Sciatic nerve (tissue), 2 donors: ENCODE results near the gene CD226. TPM values are rescaled to one million over a fixed set of nuclear protein-coding genes. Genes with fewer than 3 reads are reported as not detected.
"Not testable (repeated sequence)": the region's sequence is repeated elsewhere in the genome, so short reads cannot be mapped to it uniquely, and the experiment has no call there.

Experiments
- ATAC-seq: fragments of 200-7000 bp; cut with Tn5 transposase; one replicate; pipeline ENCODE4 v1.9.1; 2020; ENCODE audit warnings: mild to moderate bottlenecking, moderate library complexity
- DNase-seq: peaks from one replicate; pipeline ENCODE4 v3.0.0-alpha.2; 2020; ENCODE audit warnings: low spot score
- intact Hi-C: fragments of 100-400 bp; cut with DNase I; formaldehyde crosslinking; loops from one replicate; pipeline ENCODE4 v1.14.2; 2022
- total RNA-seq: library from RNA; stranded (reverse); fragmentation: NEBNext Ultra II Directional; extraction: Animal tissue kit (Norgen Biotek cat#: 25700); gene quantifications from one replicate; pipeline ENCODE4 v1.2.1, GENCODE V29; 2021
- donor health status: DM: no; HTN: no; CAD: no.
- donor health status: DM: no; HTN: no; CAD: no.

The CD226 gene
- total RNA-seq, 1 donor from 2014 or later: 3.1 TPM

GRCh38 chr18:69885355-69885754 is 62.3 kb downstream of the CD226 start:
- no peak for ATAC-seq
- no peak for DNase-seq
- intact Hi-C loops: no loop called here

- no peak for ATAC-seq
- intact Hi-C loops: no loop called here
These were observed 63.9 kb downstream of the CD226 start for GRCh38 chr18:69883781-69884180.

GRCh38 chr18:69882965-69883668 is 64.6 kb downstream of the CD226 start:
- no peak for ATAC-seq
- no peak for DNase-seq
- intact Hi-C loops: no loop called here

More at GRCh38 chr18:69883781-69884180, 63.9 kb downstream of the CD226 start:
- no peak for DNase-seq

- DNase-seq: no peak
- ATAC-seq: no peak
- intact Hi-C loops: no loop called here
These were observed 67.6 kb downstream of the CD226 start for GRCh38 chr18:69880083-69880482.

GRCh38 chr18:69879051-69879450 is 68.6 kb downstream of the CD226 start:
- ATAC-seq, DNase-seq, intact Hi-C loops: not testable (repeated sequence)

- DNase-seq: no peak
- ATAC-seq: no peak
- intact Hi-C loops: no loop called here
These were observed 69.3 kb downstream of the CD226 start for GRCh38 chr18:69878213-69878933.

- DNase-seq (no peak), ATAC-seq (no peak)
- intact Hi-C loops: no loop called here
These were observed 71.2 kb downstream of the CD226 start for GRCh38 chr18:69876490-69876889.

GRCh38 chr18:69874058-69874457 is 73.6 kb downstream of the CD226 start:
- intact Hi-C loops: no loop called here
- ATAC-seq (no peak), DNase-seq (no peak)

GRCh38 chr18:69872661-69873060 is 75.0 kb downstream of the CD226 start:
- DNase-seq (no peak), ATAC-seq (no peak)
- intact Hi-C loops: no loop called here

GRCh38 chr18:69871363-69871762 is 76.3 kb downstream of the CD226 start:
- ATAC-seq (no peak), DNase-seq (no peak)
- intact Hi-C loops: no loop called here

- ATAC-seq (no peak), DNase-seq (no peak)
- intact Hi-C loops: no loop called here
These were observed 76.9 kb downstream of the CD226 start for GRCh38 chr18:69870736-69871135.

- intact Hi-C loops: no loop called here
- ATAC-seq: no peak
- no peak for DNase-seq
These were observed 81.5 kb downstream of the CD226 start for GRCh38 chr18:69866212-69866611.

- DNase-seq (no peak), ATAC-seq (no peak)
- intact Hi-C loops: no loop called here
These were observed 81.9 kb downstream of the CD226 start for GRCh38 chr18:69865776-69866175.

GRCh38 chr18:69864802-69865201 is 82.9 kb downstream of the CD226 start:
- DNase-seq, ATAC-seq, intact Hi-C loops: not testable (repeated sequence)

- DNase-seq (no peak), ATAC-seq (no peak)
- intact Hi-C loops: no loop called here
These were observed 88.8 kb downstream of the CD226 start for GRCh38 chr18:69858897-69859296.

GRCh38 chr18:69854455-69854854 is 93.2 kb downstream of the CD226 start:
- DNase-seq (no peak), ATAC-seq (no peak)
- intact Hi-C loops: loop anchor here (5.0 kb wide), 1 partner anchor 363 kb away; no protein-coding TSS in a partner anchor

GRCh38 chr18:69853051-69853450 is 94.6 kb downstream of the CD226 start:
- no peak for ATAC-seq
- intact Hi-C loops: loop anchor here (5.0 kb wide), 1 partner anchor 364 kb away; no protein-coding TSS in a partner anchor
- no peak for DNase-seq

GRCh38 chr18:69845593-69846506 is 101.8 kb downstream of the CD226 start:
- ATAC-seq (no peak), DNase-seq (no peak)
- intact Hi-C loops: no loop called here

- DNase-seq (no peak), ATAC-seq (no peak)
- intact Hi-C loops: no loop called here
These were observed 103.0 kb downstream of the CD226 start for GRCh38 chr18:69844656-69845055.
